Chondrocyte (in vitro differentiated cells): Measurements from ENCODE around the gene PCSK1. TPM values are rescaled to one million over a fixed set of nuclear protein-coding genes. Genes with fewer than 3 reads are reported as not detected.

Source experiments
- DNase-seq: peaks from one replicate; pipeline ENCODE4 v3.0.0; 2021; ENCODE audit warnings: mixed read lengths, low spot score
- H3K27ac Mint-ChIP-seq: one replicate; pipeline ENCODE4 v1.8.0; 2021; ENCODE audit warnings: mild to moderate bottlenecking, moderate library complexity, mixed read lengths; ENCODE audit not compliant: unreplicated experiment
- H3K27me3 Mint-ChIP-seq: 2 replicates; pipeline ENCODE4 v1.8.0; 2021; ENCODE audit warnings: low read depth, mixed read lengths
- H3K36me3 Mint-ChIP-seq: 2 replicates; pipeline ENCODE4 v1.8.0; 2021; ENCODE audit warnings: low read depth, mixed read lengths
- H3K4me1 Mint-ChIP-seq: 2 replicates; pipeline ENCODE4 v1.8.0; 2021; ENCODE audit warnings: low read depth, mild to moderate bottlenecking, mixed read lengths
- H3K4me3 Mint-ChIP-seq: one replicate; pipeline ENCODE4 v1.8.0; 2021; ENCODE audit warnings: mild to moderate bottlenecking, moderate library complexity, mixed read lengths; ENCODE audit not compliant: unreplicated experiment
- H3K9me3 Mint-ChIP-seq: 2 replicates; pipeline ENCODE4 v1.8.0; 2021; ENCODE audit warnings: low read depth, mixed read lengths
- long read RNA-seq: library from polyadenylated mRNA; stranded (forward); transcript quantifications from one replicate; pipeline ENCODE4 v2.0.0, GENCODE V29; 2021
- total RNA-seq: library from RNA; stranded (reverse); gene quantifications from 3 replicates; pipeline ENCODE4 v1.2.1, GENCODE V29; 2021
- TF ChIP-seq, protein P1 (sequence below): fragments of 200-600 bp; sonication (generic); IDR thresholded peaks from 2 replicates; pipeline ENCODE4 v1.5.0; 2021; ENCODE audit warnings: antibody characterized with exemption, mild to moderate bottlenecking, moderate library complexity

PCSK1 gene
- 0.05 TPM in 1 of 3 replicates, not detected in the others for total RNA-seq
- long read RNA-seq, result 0 reads

- no peaks in the 10 kb centered on the region for H3K36me3 Mint-ChIP-seq
- H3K27me3 Mint-ChIP-seq, result peaks cover 63% of the 10 kb centered on the region
- H3K27ac Mint-ChIP-seq, result no peak within 1 kb of the TSS
- DNase-seq, result no peak
- TF ChIP-seq, protein P1, sequence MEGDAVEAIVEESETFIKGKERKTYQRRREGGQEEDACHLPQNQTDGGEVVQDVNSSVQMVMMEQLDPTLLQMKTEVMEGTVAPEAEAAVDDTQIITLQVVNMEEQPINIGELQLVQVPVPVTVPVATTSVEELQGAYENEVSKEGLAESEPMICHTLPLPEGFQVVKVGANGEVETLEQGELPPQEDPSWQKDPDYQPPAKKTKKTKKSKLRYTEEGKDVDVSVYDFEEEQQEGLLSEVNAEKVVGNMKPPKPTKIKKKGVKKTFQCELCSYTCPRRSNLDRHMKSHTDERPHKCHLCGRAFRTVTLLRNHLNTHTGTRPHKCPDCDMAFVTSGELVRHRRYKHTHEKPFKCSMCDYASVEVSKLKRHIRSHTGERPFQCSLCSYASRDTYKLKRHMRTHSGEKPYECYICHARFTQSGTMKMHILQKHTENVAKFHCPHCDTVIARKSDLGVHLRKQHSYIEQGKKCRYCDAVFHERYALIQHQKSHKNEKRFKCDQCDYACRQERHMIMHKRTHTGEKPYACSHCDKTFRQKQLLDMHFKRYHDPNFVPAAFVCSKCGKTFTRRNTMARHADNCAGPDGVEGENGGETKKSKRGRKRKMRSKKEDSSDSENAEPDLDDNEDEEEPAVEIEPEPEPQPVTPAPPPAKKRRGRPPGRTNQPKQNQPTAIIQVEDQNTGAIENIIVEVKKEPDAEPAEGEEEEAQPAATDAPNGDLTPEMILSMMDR, result no peak
- no peaks in the 10 kb centered on the region for H3K9me3 Mint-ChIP-seq
- peak within 1 kb of the TSS; percentile 10 for H3K4me3 Mint-ChIP-seq
- H3K4me1 Mint-ChIP-seq, result peaks cover 29% of the 10 kb centered on the region
Observed at GRCh38 chr5:96433066-96433447, at the start of gene PCSK1. PCSK1 (minus strand) TSS chr5:96433248; CDS start chr5:96433042, 206 bp downstream.

- Mint-ChIP-seq H3K9me3 (no peaks in the 10 kb centered on the region), H3K4me1 (no peaks in the 10 kb centered on the region), H3K4me3 (no peak overlapping the region), H3K36me3 (no peaks in the 10 kb centered on the region), H3K27ac (no peak overlapping the region), H3K27me3 (peaks cover 12% of the 10 kb centered on the region)
- no peak for DNase-seq
- TF ChIP-seq, protein P1, result no peak
Observed at GRCh38 chr5:96481867-96482266, 48.8 kb upstream of the PCSK1 start.

- H3K27me3 Mint-ChIP-seq, result peaks cover 15% of the 10 kb centered on the region
- no peaks in the 10 kb centered on the region for H3K9me3 Mint-ChIP-seq
- no peaks in the 10 kb centered on the region for H3K4me1 Mint-ChIP-seq
- DNase-seq, result no peak
- TF ChIP-seq, protein P1, result no peak
- H3K27ac Mint-ChIP-seq, result no peak overlapping the region
- no peaks in the 10 kb centered on the region for H3K36me3 Mint-ChIP-seq
- H3K4me3 Mint-ChIP-seq, result no peak overlapping the region
Observed at GRCh38 chr5:96481009-96481786, 48.1 kb upstream of the PCSK1 start.

DNA sequence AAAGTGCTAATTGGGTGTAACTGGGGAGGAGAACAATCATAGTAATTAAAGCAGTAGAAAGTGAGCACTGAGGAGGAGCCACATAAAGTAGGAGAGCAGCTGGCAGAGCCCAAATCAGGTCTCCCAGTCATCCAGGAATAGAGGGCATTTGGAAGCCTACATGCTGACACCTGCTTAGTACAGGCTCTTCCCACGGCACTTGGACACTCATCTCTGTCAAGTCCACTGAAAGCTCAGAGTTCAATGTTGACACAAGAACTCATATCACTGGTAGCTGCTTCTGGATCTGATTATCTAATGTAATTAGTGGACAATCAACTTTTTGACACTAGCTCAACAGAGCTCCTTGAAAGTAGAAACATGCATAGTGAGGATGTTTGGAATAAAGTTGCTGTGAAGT, 45.9 kb upstream of the PCSK1 start:
- no peak for DNase-seq
- no peaks in the 10 kb centered on the region for H3K4me1 Mint-ChIP-seq
- no peak overlapping the region for H3K27ac Mint-ChIP-seq
- H3K4me3 Mint-ChIP-seq, result no peak overlapping the region
- peaks cover 11% of the 10 kb centered on the region for H3K27me3 Mint-ChIP-seq
- no peaks in the 10 kb centered on the region for H3K9me3 Mint-ChIP-seq
- TF ChIP-seq, protein P1, result no peak
- H3K36me3 Mint-ChIP-seq, result no peaks in the 10 kb centered on the region

DNA sequence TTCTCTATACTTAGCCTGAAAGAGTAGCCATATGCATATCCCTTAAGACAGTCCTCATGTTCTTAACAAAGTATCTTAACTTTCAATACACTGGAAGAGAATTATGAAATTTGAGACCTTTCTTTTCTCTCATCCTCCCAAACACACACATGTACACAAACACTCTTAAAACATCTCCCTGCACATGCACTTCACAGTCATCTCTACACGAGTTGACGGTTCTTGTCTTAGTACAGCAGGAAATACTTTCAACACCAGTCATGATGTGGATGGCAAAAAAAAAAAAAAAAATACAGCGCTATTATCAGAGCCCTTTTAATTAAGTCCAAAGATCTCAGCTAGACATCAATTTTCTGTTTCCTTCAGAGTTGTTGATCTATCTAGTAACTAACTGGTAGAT, 43.6 kb upstream of the PCSK1 start:
- Mint-ChIP-seq H3K27ac (no peak overlapping the region), H3K4me1 (no peaks in the 10 kb centered on the region), H3K9me3 (no peaks in the 10 kb centered on the region), H3K4me3 (no peak overlapping the region), H3K36me3 (no peaks in the 10 kb centered on the region), H3K27me3 (peaks cover 19% of the 10 kb centered on the region)
- DNase-seq, result no peak
- TF ChIP-seq, protein P1, result no peak
